HG02970 (cell line): ENCODE results near the gene IRX1.

Experiments
- ATAC-seq: cut with Tn5 transposase; IDR thresholded peaks from one replicate; pipeline ENCODE4 v1.9.1; 2021; ENCODE audit warnings: mild to moderate bottlenecking, moderate library complexity, moderate number of reproducible peaks; ENCODE audit not compliant: unreplicated experiment, low FRiP score

Gene IRX1

GRCh38 chr5:3595006-3595961, at the start of gene IRX1:
IRX1 (plus strand) TSS chr5:3595832; CDS start chr5:3596106, 274 bp downstream.
- no peak for ATAC-seq

GRCh38 chr5:3546028-3546427, 49.6 kb upstream of the IRX1 start:
- ATAC-seq = no peak

- no peak for ATAC-seq
These were observed 31.5 kb upstream of the IRX1 start for GRCh38 chr5:3564116-3564515.

- ATAC-seq = no peak
These were observed 30.7 kb upstream of the IRX1 start for GRCh38 chr5:3564827-3565518.

- ATAC-seq = no peak
These were observed 10.7 kb upstream of the IRX1 start for GRCh38 chr5:3584724-3585531.

GRCh38 chr5:3590161-3590966, 5.3 kb upstream of the IRX1 start:
- no peak for ATAC-seq

- no peak for ATAC-seq
These were observed 4.4 kb upstream of the IRX1 start for GRCh38 chr5:3590967-3591900.

- ATAC-seq = no peak
These were observed 3.3 kb upstream of the IRX1 start for GRCh38 chr5:3592298-3592697.

GRCh38 chr5:3593771-3594509, 1.7 kb upstream of the IRX1 start:
- ATAC-seq = no peak

GRCh38 chr5:3594510-3595005, 1.1 kb upstream of the IRX1 start:
- ATAC-seq = no peak

GRCh38 chr5:3596261-3596825, 711 bp downstream of the IRX1 start:
- ATAC-seq = no peak

GRCh38 chr5:3596857-3597166, 1.2 kb downstream of the IRX1 start:
- ATAC-seq = no peak

- no peak for ATAC-seq
These were observed 1.8 kb downstream of the IRX1 start for GRCh38 chr5:3597167-3598007.

GRCh38 chr5:3598207-3598606, 2.6 kb downstream of the IRX1 start:
- ATAC-seq = no peak

- no peak for ATAC-seq
These were observed 3.2 kb downstream of the IRX1 start for GRCh38 chr5:3598769-3599211.

- no peak for ATAC-seq
These were observed 3.8 kb downstream of the IRX1 start for GRCh38 chr5:3599226-3600105.
